Measurements from ENCODE around the gene CEP120. TPM values are rescaled to one million over a fixed set of nuclear protein-coding genes. Genes with fewer than 3 reads are reported as not detected.

CEP120 gene
- total RNA-seq, 1 experiment from 2014 or later = 27.1 TPM

- H3K9me3 Mint-ChIP-seq (ENCODE audit: low read depth, unreplicated experiment) = no peaks in the 10 kb centered on the region
- BruUV-seq (replicated peaks) = no TSS peak
- H3K4me3 Mint-ChIP-seq (ENCODE audit: low read depth, unreplicated experiment) = no peak overlapping the region
- CTCF ChIA-PET = interaction anchor here (1.0 to 1.1 kb wide), 4 partner anchors 471 to 1172 kb away, joined by 3 to 6 read pairs (median 4); no protein-coding TSS in a partner anchor
- no peaks in the 10 kb centered on the region for H3K27me3 Mint-ChIP-seq (ENCODE audit: unreplicated experiment)
- intact Hi-C loops (cut with micrococcal nuclease; ENCODE audit: unreplicated experiment) = loop anchor here (1.0 to 5.0 kb wide), 4 partner anchors 245 to 867 kb away; no protein-coding TSS in a partner anchor
- DNase-seq = no peak
- TF ChIP-seq, protein P1, sequence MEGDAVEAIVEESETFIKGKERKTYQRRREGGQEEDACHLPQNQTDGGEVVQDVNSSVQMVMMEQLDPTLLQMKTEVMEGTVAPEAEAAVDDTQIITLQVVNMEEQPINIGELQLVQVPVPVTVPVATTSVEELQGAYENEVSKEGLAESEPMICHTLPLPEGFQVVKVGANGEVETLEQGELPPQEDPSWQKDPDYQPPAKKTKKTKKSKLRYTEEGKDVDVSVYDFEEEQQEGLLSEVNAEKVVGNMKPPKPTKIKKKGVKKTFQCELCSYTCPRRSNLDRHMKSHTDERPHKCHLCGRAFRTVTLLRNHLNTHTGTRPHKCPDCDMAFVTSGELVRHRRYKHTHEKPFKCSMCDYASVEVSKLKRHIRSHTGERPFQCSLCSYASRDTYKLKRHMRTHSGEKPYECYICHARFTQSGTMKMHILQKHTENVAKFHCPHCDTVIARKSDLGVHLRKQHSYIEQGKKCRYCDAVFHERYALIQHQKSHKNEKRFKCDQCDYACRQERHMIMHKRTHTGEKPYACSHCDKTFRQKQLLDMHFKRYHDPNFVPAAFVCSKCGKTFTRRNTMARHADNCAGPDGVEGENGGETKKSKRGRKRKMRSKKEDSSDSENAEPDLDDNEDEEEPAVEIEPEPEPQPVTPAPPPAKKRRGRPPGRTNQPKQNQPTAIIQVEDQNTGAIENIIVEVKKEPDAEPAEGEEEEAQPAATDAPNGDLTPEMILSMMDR (IDR thresholded peaks at IDR 0.05; ENCODE audit: unreplicated experiment) = peak; percentile 30
- H3K36me3 Mint-ChIP-seq (ENCODE audit: insufficient read depth, unreplicated experiment) = peaks cover 15% of the 10 kb centered on the region
- H3K27ac Mint-ChIP-seq (ENCODE audit: unreplicated experiment) = no peak overlapping the region
- H3K4me1 Mint-ChIP-seq (ENCODE audit: low read depth, unreplicated experiment) = no peaks in the 10 kb centered on the region
Measured at GRCh38 chr5:123367739-123368138, 55.5 kb downstream of the CEP120 start.

GRCh38 chr5:123365156-123365555 is 58.0 kb downstream of the CEP120 start:
- Mint-ChIP-seq H3K9me3 (ENCODE audit: low read depth, unreplicated experiment) (no peaks in the 10 kb centered on the region), H3K4me3 (ENCODE audit: low read depth, unreplicated experiment) (no peak overlapping the region), H3K27ac (ENCODE audit: unreplicated experiment) (no peak overlapping the region), H3K36me3 (ENCODE audit: insufficient read depth, unreplicated experiment) (no peaks in the 10 kb centered on the region), H3K27me3 (ENCODE audit: unreplicated experiment) (no peaks in the 10 kb centered on the region), H3K4me1 (ENCODE audit: low read depth, unreplicated experiment) (no peaks in the 10 kb centered on the region)
- DNase-seq = no peak
- BruUV-seq (replicated peaks) = no TSS peak
- TF ChIP-seq, protein P1 (IDR thresholded peaks at IDR 0.05; ENCODE audit: unreplicated experiment) = no peak
- CTCF ChIA-PET = no interaction called here
- intact Hi-C loops (cut with micrococcal nuclease; ENCODE audit: unreplicated experiment) = loop anchor here (5.0 kb wide), 2 partner anchors 247 to 468 kb away; no protein-coding TSS in a partner anchor

- TF ChIP-seq, protein P1 (IDR thresholded peaks at IDR 0.05; ENCODE audit: unreplicated experiment) = no peak
- no peak for DNase-seq
- BruUV-seq (replicated peaks) = no TSS peak
- intact Hi-C loops (cut with micrococcal nuclease; ENCODE audit: unreplicated experiment) = loop anchor here (5.0 kb wide), 2 partner anchors 248 to 467 kb away; no protein-coding TSS in a partner anchor
- no peaks in the 10 kb centered on the region for H3K36me3 Mint-ChIP-seq (ENCODE audit: insufficient read depth, unreplicated experiment)
- CTCF ChIA-PET = no interaction called here
- no peak overlapping the region for H3K4me3 Mint-ChIP-seq (ENCODE audit: low read depth, unreplicated experiment)
- no peaks in the 10 kb centered on the region for H3K9me3 Mint-ChIP-seq (ENCODE audit: low read depth, unreplicated experiment)
- no peaks in the 10 kb centered on the region for H3K4me1 Mint-ChIP-seq (ENCODE audit: low read depth, unreplicated experiment)
- H3K27ac Mint-ChIP-seq (ENCODE audit: unreplicated experiment) = no peak overlapping the region
- no peaks in the 10 kb centered on the region for H3K27me3 Mint-ChIP-seq (ENCODE audit: unreplicated experiment)
Measured at GRCh38 chr5:123364441-123365155, 58.6 kb downstream of the CEP120 start.

DNA sequence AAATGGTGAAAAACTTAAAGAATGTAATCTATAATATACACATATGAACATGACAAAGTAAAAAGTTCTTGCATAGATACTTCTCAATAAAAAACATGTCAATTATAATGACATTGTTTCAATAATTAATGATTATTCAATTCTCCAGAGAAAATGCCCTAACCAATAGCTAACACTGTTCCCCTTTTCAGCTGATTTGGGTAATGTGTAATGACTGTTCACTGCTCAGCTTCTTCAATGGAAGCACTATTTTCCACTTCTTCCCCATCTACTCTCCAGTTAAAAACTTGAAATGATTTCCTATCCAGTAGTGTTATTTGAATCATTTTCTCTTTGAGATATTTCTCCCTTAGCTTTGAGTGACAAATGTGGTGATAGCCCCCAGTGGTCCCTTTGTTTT is 62.3 kb downstream of the CEP120 start:
- Mint-ChIP-seq H3K9me3 (ENCODE audit: low read depth, unreplicated experiment) (peaks cover 3% of the 10 kb centered on the region), H3K27me3 (ENCODE audit: unreplicated experiment) (no peaks in the 10 kb centered on the region), H3K4me1 (ENCODE audit: low read depth, unreplicated experiment) (no peaks in the 10 kb centered on the region), H3K36me3 (ENCODE audit: insufficient read depth, unreplicated experiment) (peaks cover 7% of the 10 kb centered on the region), H3K27ac (ENCODE audit: unreplicated experiment) (no peak overlapping the region), H3K4me3 (ENCODE audit: low read depth, unreplicated experiment) (no peak overlapping the region)
- intact Hi-C loops (cut with micrococcal nuclease; ENCODE audit: unreplicated experiment) = no loop called here
- CTCF ChIA-PET = no interaction called here
- DNase-seq = no peak
- TF ChIP-seq, protein P1 (IDR thresholded peaks at IDR 0.05; ENCODE audit: unreplicated experiment) = no peak
- no TSS peak for BruUV-seq (replicated peaks)
